Measurements from ENCODE around the gene FEM1A. TPM values are rescaled to one million over a fixed set of nuclear protein-coding genes. Genes with fewer than 3 reads are reported as not detected.

Gene FEM1A
- total RNA-seq, 1 experiment from 2014 or later, result 8.8 TPM

DNA sequence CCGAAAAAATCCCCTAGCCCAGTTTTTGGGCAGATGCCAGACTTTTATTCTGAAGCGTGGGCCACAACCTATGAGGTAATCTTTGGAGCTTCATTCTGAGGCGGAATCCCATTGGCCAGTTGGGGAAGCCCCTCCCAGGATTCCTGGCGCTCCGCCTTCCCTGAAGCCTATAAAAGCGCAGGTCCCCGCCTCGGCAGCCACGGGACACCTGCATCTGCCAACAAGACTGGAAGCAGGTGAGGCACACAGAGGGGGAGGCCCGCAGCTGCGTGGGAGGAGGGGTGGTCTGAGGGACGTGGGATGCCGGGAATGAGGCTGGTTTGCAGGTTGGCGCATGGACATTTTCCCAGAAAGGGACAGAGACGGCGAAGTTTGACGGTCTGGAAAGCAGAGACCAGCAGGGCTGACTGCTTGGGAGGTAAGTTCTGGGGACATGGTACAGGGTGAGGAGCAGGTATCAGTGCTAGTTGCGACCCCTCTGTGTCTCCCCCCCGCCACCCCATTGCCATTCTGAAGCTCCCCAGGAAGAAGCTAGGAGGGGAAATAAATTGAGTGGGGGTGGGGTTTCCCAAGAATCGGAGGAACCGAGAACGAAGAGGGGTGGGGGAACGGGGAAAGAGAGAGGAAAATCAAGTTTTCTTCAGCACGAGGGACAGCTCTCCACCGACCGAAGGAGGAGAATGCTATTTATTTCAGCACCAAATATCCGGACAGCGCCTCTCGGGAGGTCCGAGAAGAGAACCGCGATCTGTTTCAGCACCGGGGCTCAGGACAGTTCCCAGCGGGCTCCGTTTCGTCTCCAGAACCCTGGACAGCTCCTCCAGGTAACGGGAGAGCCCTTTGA lies 22.4 kb upstream of the FEM1A start:
- CTCF ChIA-PET, result interaction anchor here (0.5 kb wide), 1 partner anchor 137 kb away, joined by 3 read pairs; no protein-coding TSS in a partner anchor
- Mint-ChIP-seq H3K4me1 (ENCODE audit: low read depth, unreplicated experiment) (peaks cover 8% of the 10 kb centered on the region), H3K27me3 (ENCODE audit: unreplicated experiment) (peaks cover 48% of the 10 kb centered on the region), H3K4me3 (ENCODE audit: low read depth, unreplicated experiment) (no peak overlapping the region), H3K9me3 (ENCODE audit: low read depth, unreplicated experiment) (no peaks in the 10 kb centered on the region), H3K27ac (ENCODE audit: unreplicated experiment) (no peak overlapping the region), H3K36me3 (ENCODE audit: insufficient read depth, unreplicated experiment) (peaks cover 3% of the 10 kb centered on the region)
- no peak for TF ChIP-seq CTCF (IDR thresholded peaks at IDR 0.05; ENCODE audit: unreplicated experiment)
- DNase-seq, result peak; percentile 76
- intact Hi-C loops (cut with micrococcal nuclease; ENCODE audit: unreplicated experiment), result no loop called here
- BruUV-seq (replicated peaks), result no TSS peak

- DNase-seq, result no peak
- Mint-ChIP-seq H3K27ac (ENCODE audit: unreplicated experiment) (no peak overlapping the region), H3K4me1 (ENCODE audit: low read depth, unreplicated experiment) (peaks cover 8% of the 10 kb centered on the region), H3K36me3 (ENCODE audit: insufficient read depth, unreplicated experiment) (peaks cover 3% of the 10 kb centered on the region), H3K27me3 (ENCODE audit: unreplicated experiment) (peaks cover 56% of the 10 kb centered on the region), H3K4me3 (ENCODE audit: low read depth, unreplicated experiment) (no peak overlapping the region), H3K9me3 (ENCODE audit: low read depth, unreplicated experiment) (no peaks in the 10 kb centered on the region)
- intact Hi-C loops (cut with micrococcal nuclease; ENCODE audit: unreplicated experiment), result no loop called here
- CTCF ChIA-PET, result no interaction called here
- no peak for TF ChIP-seq CTCF (IDR thresholded peaks at IDR 0.05; ENCODE audit: unreplicated experiment)
- BruUV-seq (replicated peaks), result no TSS peak
Measured at GRCh38 chr19:4772566-4772965, 19.0 kb upstream of the FEM1A start.

DNA sequence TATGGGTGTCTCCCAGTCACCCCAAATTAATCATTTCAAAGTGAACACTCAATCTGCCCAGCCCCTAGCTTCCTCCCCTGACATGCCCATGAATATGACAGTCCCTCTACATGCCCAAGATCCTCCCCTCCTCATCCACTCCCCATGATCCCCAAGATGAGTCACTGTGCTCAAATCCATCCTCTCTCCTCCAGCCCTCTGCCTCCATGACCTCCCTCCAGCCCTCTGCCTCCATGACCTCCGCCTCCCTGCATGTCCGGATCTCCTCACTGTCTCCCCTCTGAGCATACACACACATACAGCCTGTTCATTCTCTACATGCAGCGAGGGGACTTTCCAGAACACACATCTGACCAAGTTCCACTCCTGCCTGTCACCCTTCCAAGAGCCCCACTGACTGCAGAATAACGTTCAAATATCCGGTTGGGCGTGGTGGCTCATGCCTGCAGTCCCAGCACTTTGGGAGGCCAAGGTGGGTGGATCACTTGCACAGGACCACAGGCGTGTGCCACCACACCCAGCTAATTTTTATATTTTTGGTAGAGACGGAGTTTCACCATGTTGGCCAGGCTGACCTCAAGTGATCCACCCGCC lies 18.4 kb upstream of the FEM1A start:
- CTCF ChIA-PET, result no interaction called here
- Mint-ChIP-seq H3K4me1 (ENCODE audit: low read depth, unreplicated experiment) (peaks cover 8% of the 10 kb centered on the region), H3K4me3 (ENCODE audit: low read depth, unreplicated experiment) (no peak overlapping the region), H3K27ac (ENCODE audit: unreplicated experiment) (no peak overlapping the region), H3K27me3 (ENCODE audit: unreplicated experiment) (peaks cover 56% of the 10 kb centered on the region), H3K36me3 (ENCODE audit: insufficient read depth, unreplicated experiment) (peaks cover 3% of the 10 kb centered on the region), H3K9me3 (ENCODE audit: low read depth, unreplicated experiment) (no peaks in the 10 kb centered on the region)
- peak; percentile 9 for DNase-seq
- intact Hi-C loops (cut with micrococcal nuclease; ENCODE audit: unreplicated experiment), result no loop called here
- no TSS peak for BruUV-seq (replicated peaks)
- no peak for TF ChIP-seq CTCF (IDR thresholded peaks at IDR 0.05; ENCODE audit: unreplicated experiment)

- CTCF ChIA-PET, result no interaction called here
- intact Hi-C loops (cut with micrococcal nuclease; ENCODE audit: unreplicated experiment), result no loop called here
- peaks cover 8% of the 10 kb centered on the region for H3K4me1 Mint-ChIP-seq (ENCODE audit: low read depth, unreplicated experiment)
- DNase-seq, result no peak
- H3K4me3 Mint-ChIP-seq (ENCODE audit: low read depth, unreplicated experiment), result no peak overlapping the region
- peaks cover 3% of the 10 kb centered on the region for H3K36me3 Mint-ChIP-seq (ENCODE audit: insufficient read depth, unreplicated experiment)
- no peak overlapping the region for H3K27ac Mint-ChIP-seq (ENCODE audit: unreplicated experiment)
- no peak for TF ChIP-seq CTCF (IDR thresholded peaks at IDR 0.05; ENCODE audit: unreplicated experiment)
- peaks cover 59% of the 10 kb centered on the region for H3K27me3 Mint-ChIP-seq (ENCODE audit: unreplicated experiment)
- H3K9me3 Mint-ChIP-seq (ENCODE audit: low read depth, unreplicated experiment), result no peaks in the 10 kb centered on the region
- no TSS peak for BruUV-seq (replicated peaks)
Measured at GRCh38 chr19:4774136-4774535, 17.4 kb upstream of the FEM1A start.
